ENCODE results near the gene VOPP1.
"Not testable (repeated sequence)": the region's sequence is repeated elsewhere in the genome, so short reads cannot be mapped to it uniquely, and the experiment has no call there.

Gene VOPP1

GRCh38 chr7:55488216-55488615 is 84.1 kb downstream of the VOPP1 start:
- DNase-seq (ENCODE audit: low read depth): no peak

- peak; percentile 59 for DNase-seq (ENCODE audit: low read depth)
These were observed 85.3 kb downstream of the VOPP1 start for GRCh38 chr7:55486991-55487390.

- DNase-seq (ENCODE audit: low read depth): no peak
These were observed 86.1 kb downstream of the VOPP1 start for GRCh38 chr7:55486192-55486590.

GRCh38 chr7:55485501-55486191 is 86.7 kb downstream of the VOPP1 start:
- DNase-seq (ENCODE audit: low read depth): no peak

- no peak for DNase-seq (ENCODE audit: low read depth)
These were observed 87.5 kb downstream of the VOPP1 start for GRCh38 chr7:55484834-55485233.

- no peak for DNase-seq (ENCODE audit: low read depth)
These were observed 88.1 kb downstream of the VOPP1 start for GRCh38 chr7:55484241-55484640.

- DNase-seq (ENCODE audit: low read depth): no peak
These were observed 89.3 kb downstream of the VOPP1 start for GRCh38 chr7:55483046-55483445.

- no peak for DNase-seq (ENCODE audit: low read depth)
These were observed 91.1 kb downstream of the VOPP1 start for GRCh38 chr7:55481155-55481554.

- no peak for DNase-seq (ENCODE audit: low read depth)
These were observed 93.6 kb downstream of the VOPP1 start for GRCh38 chr7:55478700-55479099.

GRCh38 chr7:55477781-55478374 is 94.4 kb downstream of the VOPP1 start:
- DNase-seq (ENCODE audit: low read depth): peak; percentile 93

- no peak for DNase-seq (ENCODE audit: low read depth)
These were observed 95.2 kb downstream of the VOPP1 start for GRCh38 chr7:55476852-55477780.

GRCh38 chr7:55475855-55476803 is 96.2 kb downstream of the VOPP1 start:
- peak; percentile 45 for DNase-seq (ENCODE audit: low read depth)

GRCh38 chr7:55474944-55475854 is 97.1 kb downstream of the VOPP1 start:
- no peak for DNase-seq (ENCODE audit: low read depth)

GRCh38 chr7:55473932-55474331 is 98.4 kb downstream of the VOPP1 start:
- no peak for DNase-seq (ENCODE audit: low read depth)

- no peak for DNase-seq (ENCODE audit: low read depth)
These were observed 99.2 kb downstream of the VOPP1 start for GRCh38 chr7:55472928-55473725.

- DNase-seq (ENCODE audit: low read depth): not testable (repeated sequence)
These were observed 99.9 kb downstream of the VOPP1 start for GRCh38 chr7:55472406-55472805.

GRCh38 chr7:55471594-55471993 is 100.7 kb downstream of the VOPP1 start:
- DNase-seq (ENCODE audit: low read depth): not testable (repeated sequence)

- DNase-seq (ENCODE audit: low read depth): no peak
These were observed 102.0 kb downstream of the VOPP1 start for GRCh38 chr7:55470261-55470660.

GRCh38 chr7:55469721-55470120 is 102.6 kb downstream of the VOPP1 start:
- no peak for DNase-seq (ENCODE audit: low read depth)

GRCh38 chr7:55469271-55469681 is 103.0 kb downstream of the VOPP1 start:
- DNase-seq (ENCODE audit: low read depth): no peak
